ENCODE results near the gene TLR2.

TLR2 gene

GRCh38 chr4:153733751-153734448 is 49.8 kb downstream of the TLR2 start:
- no peak for DNase-seq

GRCh38 chr4:153735906-153736461 is 51.9 kb downstream of the TLR2 start:
- no peak for DNase-seq

- DNase-seq = no peak
Observed at GRCh38 chr4:153741541-153741940, 57.5 kb downstream of the TLR2 start.

- DNase-seq = no peak
Observed at GRCh38 chr4:153745651-153746050, 61.6 kb downstream of the TLR2 start.

- DNase-seq = no peak
Observed at GRCh38 chr4:153747406-153747955, 63.4 kb downstream of the TLR2 start.

GRCh38 chr4:153748378-153748777 is 64.3 kb downstream of the TLR2 start:
- no peak for DNase-seq

GRCh38 chr4:153750197-153750817 is 66.2 kb downstream of the TLR2 start:
- DNase-seq = peak; percentile 75

- DNase-seq = peak; percentile 22
Observed at GRCh38 chr4:153755186-153755585, 71.1 kb downstream of the TLR2 start.
